Measurements from ENCODE around the gene RBM17.

The RBM17 gene

DNA sequence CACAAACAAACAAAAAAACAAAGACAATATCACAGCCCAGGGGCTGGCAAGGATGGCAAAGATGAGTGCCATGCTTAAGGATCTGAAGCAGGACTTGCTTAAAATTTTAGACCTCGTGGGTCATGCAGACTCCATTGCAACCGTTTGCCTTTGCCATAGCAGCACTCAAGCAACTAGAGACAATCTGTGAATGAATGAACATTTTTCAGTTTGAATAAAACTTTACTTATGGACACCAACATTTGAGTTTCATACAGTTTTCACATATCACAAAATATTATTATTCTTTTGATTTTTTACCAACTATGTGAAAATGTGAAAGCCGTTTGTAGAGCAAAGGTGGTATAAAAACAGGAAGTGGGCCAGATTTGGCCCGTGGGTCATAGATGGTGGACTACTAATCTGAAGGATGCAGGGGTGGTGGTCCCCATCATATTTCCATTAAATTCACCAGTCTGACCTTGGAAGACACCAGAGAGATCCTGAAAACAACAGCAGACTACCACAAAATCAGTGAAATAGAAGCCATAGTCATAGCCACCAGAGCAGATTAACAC lies 8.3 kb upstream of the RBM17 start:
- no peak overlapping the region for H3K4me3 ChIP-seq (ENCODE audit: insufficient read depth, low read depth, low read length)
- no peaks in the 10 kb centered on the region for H3K36me3 ChIP-seq (ENCODE audit: control insufficient read depth, insufficient read depth, low read length)
- H3K27ac ChIP-seq (ENCODE audit: insufficient read depth, low read depth, low read length, poor library complexity, severe bottlenecking), result no peak overlapping the region
- no peaks in the 10 kb centered on the region for H3K9me3 ChIP-seq (ENCODE audit: control insufficient read depth, low read length)
- H3K27me3 ChIP-seq (ENCODE audit: control insufficient read depth, insufficient read depth, low read length, poor library complexity, severe bottlenecking), result no peaks in the 10 kb centered on the region
- H3K4me1 ChIP-seq (ENCODE audit: control insufficient read depth, insufficient read depth, low read length), result peaks cover 3% of the 10 kb centered on the region
- WGBS, 2 experiments, result 93% methylated on average over 4 of the region's 4 CpGs

DNA sequence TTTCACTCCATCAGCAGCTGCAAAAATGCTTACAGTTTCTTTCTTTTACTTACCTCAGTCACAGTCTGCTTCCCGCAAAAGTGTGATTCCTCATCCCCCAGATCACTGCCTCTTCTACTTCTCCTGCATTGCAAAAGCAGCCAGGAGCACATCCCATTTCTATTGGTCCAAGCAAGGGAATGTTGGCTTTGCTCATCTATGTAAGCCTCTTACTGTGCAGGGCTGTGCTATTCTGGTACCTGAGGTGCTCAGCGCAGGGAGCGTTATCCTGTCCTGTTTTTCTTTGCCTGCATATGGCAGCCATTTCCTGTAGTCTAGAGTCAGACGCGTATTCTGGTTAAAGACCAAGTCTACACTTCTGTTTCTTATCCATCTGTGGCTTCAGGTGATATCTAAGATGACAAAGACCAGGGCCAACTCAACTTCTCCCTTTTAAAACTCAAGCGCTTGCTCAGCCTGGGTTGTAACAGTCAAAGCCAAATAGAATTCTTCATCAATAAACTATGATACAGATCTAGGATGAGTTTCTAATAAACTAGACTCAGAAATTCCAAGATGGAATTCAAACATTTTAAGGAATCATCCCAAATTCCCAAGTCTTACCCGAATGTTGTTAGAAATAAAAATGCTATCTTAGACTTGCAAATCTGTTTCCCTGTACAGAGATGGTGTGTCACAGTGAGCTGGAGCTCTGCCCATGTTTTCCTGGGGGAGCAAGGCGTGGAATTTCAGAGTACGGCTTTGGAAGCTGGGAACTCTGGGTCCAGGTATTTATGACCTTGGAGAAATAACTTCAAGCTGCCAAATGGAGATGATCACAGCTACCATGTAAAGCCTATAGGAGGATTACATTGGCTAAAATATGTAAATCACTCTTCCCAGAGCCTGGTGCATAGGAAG lies 6.1 kb upstream of the RBM17 start:
- Histone ChIP-seq H3K4me1 (ENCODE audit: control insufficient read depth, insufficient read depth, low read length) (peaks cover 3% of the 10 kb centered on the region), H3K4me3 (ENCODE audit: insufficient read depth, low read depth, low read length) (no peak overlapping the region), H3K27ac (ENCODE audit: insufficient read depth, low read depth, low read length, poor library complexity, severe bottlenecking) (no peak overlapping the region), H3K27me3 (ENCODE audit: control insufficient read depth, insufficient read depth, low read length, poor library complexity, severe bottlenecking) (no peaks in the 10 kb centered on the region), H3K36me3 (ENCODE audit: control insufficient read depth, insufficient read depth, low read length) (no peaks in the 10 kb centered on the region), H3K9me3 (ENCODE audit: control insufficient read depth, low read length) (no peaks in the 10 kb centered on the region)
- WGBS, 2 experiments, result 96 to 97% methylated on average over 9 of the region's 9 CpGs

DNA sequence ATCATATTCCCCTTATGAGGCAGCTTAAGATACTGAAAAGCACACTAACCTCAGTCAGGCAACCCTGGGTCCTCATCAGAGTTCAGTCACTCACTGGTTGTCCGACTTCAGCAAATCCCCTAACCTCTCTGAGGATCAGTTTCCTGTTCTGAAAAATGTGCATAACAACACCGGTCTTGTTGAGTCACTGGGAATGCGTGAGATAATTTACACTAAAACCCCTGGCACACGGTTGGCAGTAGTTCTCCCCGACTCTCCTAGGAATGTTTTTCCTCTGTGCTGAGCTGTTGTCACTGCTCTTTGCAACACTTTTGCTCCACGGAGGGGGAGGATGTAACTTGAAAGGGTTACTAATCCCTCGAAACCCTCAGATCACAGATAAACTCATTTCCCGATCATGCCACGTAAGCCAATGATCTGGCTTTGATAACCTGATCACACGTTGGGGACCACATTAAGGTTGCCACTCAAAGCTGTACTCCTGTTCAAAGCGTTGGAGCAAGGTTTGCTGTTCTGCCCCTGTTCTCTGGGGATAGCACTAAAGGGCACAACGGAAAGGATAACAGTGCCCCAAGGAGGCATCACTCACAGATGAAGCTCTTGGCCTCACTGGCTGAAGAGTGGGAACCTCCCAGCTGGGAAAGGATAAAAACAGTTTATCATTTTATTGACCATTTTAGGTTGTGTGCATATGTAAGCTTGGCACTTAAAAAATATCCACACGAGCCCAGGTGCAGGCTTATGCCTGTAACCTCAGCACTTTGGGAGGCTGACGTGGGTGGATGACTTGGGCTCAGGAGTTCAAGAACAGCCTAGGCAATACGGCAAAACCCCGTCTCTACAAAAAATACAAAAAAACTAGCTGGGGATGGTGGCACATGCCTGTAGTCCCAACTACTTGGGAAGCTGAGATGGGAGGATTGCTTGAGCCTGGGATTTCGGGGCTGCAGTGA lies 5.0 kb upstream of the RBM17 start:
- Histone ChIP-seq H3K4me1 (ENCODE audit: control insufficient read depth, insufficient read depth, low read length) (peaks cover 3% of the 10 kb centered on the region), H3K4me3 (ENCODE audit: insufficient read depth, low read depth, low read length) (no peak overlapping the region), H3K27ac (ENCODE audit: insufficient read depth, low read depth, low read length, poor library complexity, severe bottlenecking) (no peak overlapping the region), H3K9me3 (ENCODE audit: control insufficient read depth, low read length) (no peaks in the 10 kb centered on the region), H3K36me3 (ENCODE audit: control insufficient read depth, insufficient read depth, low read length) (no peaks in the 10 kb centered on the region), H3K27me3 (ENCODE audit: control insufficient read depth, insufficient read depth, low read length, poor library complexity, severe bottlenecking) (no peaks in the 10 kb centered on the region)
- 61% methylated on average over 17 of the region's 17 CpGs for WGBS, 2 experiments

DNA sequence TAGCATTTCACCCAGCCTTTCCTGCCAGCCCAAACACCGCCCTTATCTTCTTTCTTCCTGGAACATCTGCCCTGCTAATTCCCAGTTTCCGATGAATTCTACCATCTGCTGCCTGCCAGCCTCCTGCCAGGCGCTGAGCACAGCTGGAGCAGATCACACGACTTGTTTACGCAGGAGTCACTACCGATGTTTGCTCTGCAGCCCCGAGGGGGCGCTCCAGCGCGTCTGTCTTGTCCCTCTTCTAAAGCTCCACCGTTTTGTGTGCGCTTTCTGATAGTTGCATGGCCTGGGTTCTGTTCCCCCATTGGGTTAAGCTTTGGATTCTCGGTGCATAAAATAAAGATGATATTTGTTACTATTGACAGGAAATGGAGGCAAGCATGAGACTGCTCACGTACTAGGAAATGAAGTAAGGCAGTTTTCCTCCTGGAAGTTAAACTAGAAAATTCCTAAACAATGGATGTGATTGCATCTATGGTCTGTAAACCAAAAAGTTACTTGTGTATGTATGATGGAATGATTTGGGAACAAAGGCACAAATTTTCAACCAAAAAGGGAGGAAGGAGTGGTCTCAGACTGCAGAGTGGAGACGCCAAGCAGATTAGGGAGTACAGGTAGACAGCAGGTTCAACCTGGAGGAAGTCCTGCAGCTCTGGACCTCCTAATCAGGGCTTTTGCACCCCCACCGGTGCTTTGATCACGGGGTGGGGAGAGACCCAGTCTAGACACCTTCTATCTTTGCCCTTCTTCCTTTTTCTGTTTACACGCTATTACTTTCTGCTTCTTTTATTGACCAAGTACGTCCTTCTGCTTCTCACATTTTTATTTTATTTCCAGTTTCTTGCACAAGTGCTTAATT lies 2.2 kb upstream of the RBM17 start:
- Histone ChIP-seq H3K4me3 (ENCODE audit: insufficient read depth, low read depth, low read length) (no peak overlapping the region), H3K4me1 (ENCODE audit: control insufficient read depth, insufficient read depth, low read length) (peaks cover 15% of the 10 kb centered on the region), H3K27ac (ENCODE audit: insufficient read depth, low read depth, low read length, poor library complexity, severe bottlenecking) (no peak overlapping the region), H3K9me3 (ENCODE audit: control insufficient read depth, low read length) (no peaks in the 10 kb centered on the region), H3K27me3 (ENCODE audit: control insufficient read depth, insufficient read depth, low read length, poor library complexity, severe bottlenecking) (no peaks in the 10 kb centered on the region), H3K36me3 (ENCODE audit: control insufficient read depth, insufficient read depth, low read length) (no peaks in the 10 kb centered on the region)
- whole genome bisulfite sequencing, 2 experiments, result 31% methylated on average over 19 of the region's 19 CpGs

DNA sequence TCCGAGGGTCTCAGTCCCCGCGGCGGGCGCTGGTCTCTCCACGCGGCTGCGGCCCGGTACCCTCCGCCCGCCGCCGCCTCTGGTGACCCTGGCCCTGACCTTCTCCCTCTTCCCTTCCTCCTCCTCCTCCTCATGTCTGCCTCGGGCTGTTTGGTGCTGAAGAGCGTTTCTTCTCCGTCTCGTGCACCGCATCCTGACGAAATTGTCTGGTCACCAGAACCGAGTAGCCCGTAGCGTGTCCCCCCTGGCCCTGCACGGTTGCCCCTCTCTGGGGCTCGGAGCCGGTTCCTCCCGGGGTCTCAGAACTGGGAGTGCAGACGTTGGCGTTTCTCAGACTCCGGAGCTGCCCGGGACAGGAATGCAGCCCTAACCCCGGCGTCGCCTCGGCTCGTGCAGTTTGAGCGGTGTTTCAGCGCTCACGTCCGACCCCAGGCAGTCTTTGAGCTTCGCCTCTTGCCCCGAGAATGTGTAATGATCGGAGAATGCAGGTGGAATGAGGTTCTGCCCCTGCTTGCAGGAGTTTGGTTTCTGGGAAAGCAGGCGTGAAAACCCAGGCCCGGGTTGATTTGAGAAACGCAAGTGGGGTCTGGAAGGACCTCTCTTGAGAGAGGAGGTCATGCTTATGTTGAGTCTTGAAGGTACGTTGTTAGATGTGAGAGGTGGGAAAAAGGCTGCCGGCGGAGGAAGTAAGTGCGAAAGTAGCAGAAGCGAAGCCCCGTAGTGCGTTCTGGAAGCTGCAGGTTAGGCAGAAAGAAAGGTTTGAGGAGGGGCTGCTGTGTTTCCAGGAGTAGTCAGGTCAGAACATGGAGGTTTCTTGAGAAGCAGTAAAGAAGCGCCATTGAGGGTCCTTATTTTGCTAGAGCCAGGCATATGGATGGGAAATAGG lies 743 bp downstream of the RBM17 start:
- 1% methylated on average over 53 of the region's 53 CpGs for WGBS, 2 experiments
- Histone ChIP-seq H3K36me3 (ENCODE audit: control insufficient read depth, insufficient read depth, low read length) (no peaks in the 10 kb centered on the region), H3K4me3 (ENCODE audit: insufficient read depth, low read depth, low read length) (peak overlapping the region; percentile 66), H3K9me3 (ENCODE audit: control insufficient read depth, low read length) (no peaks in the 10 kb centered on the region), H3K27me3 (ENCODE audit: control insufficient read depth, insufficient read depth, low read length, poor library complexity, severe bottlenecking) (no peaks in the 10 kb centered on the region), H3K27ac (ENCODE audit: insufficient read depth, low read depth, low read length, poor library complexity, severe bottlenecking) (peak overlapping the region; percentile 67), H3K4me1 (ENCODE audit: control insufficient read depth, insufficient read depth, low read length) (peaks cover 11% of the 10 kb centered on the region)

DNA sequence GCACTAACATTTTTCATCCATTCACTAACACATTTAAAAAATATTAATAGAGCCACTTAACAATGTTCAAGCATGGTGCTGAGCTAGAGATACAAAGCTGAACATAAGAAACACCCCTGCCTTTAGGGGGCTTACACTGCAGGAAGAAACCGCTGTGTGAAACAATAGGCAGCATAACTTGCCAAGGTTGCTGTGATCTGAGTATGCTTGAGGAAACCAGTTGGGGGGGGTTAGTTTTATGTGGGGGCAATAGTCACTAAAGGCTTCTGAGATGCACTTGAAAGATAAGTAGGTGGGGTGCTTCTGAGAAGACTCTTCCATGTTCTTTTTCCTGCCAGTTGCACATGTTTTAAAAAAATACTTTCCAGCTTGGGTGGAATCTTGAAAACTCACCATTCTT lies 2.8 kb downstream of the RBM17 start:
- H3K27ac ChIP-seq (ENCODE audit: insufficient read depth, low read depth, low read length, poor library complexity, severe bottlenecking), result no peak overlapping the region
- H3K36me3 ChIP-seq (ENCODE audit: control insufficient read depth, insufficient read depth, low read length), result no peaks in the 10 kb centered on the region
- H3K27me3 ChIP-seq (ENCODE audit: control insufficient read depth, insufficient read depth, low read length, poor library complexity, severe bottlenecking), result no peaks in the 10 kb centered on the region
- H3K4me3 ChIP-seq (ENCODE audit: insufficient read depth, low read depth, low read length), result no peak overlapping the region
- WGBS, 2 experiments, result 24 to 33% methylated on average over 1 of the region's 1 CpG
- no peaks in the 10 kb centered on the region for H3K9me3 ChIP-seq (ENCODE audit: control insufficient read depth, low read length)
- peaks cover 11% of the 10 kb centered on the region for H3K4me1 ChIP-seq (ENCODE audit: control insufficient read depth, insufficient read depth, low read length)

DNA sequence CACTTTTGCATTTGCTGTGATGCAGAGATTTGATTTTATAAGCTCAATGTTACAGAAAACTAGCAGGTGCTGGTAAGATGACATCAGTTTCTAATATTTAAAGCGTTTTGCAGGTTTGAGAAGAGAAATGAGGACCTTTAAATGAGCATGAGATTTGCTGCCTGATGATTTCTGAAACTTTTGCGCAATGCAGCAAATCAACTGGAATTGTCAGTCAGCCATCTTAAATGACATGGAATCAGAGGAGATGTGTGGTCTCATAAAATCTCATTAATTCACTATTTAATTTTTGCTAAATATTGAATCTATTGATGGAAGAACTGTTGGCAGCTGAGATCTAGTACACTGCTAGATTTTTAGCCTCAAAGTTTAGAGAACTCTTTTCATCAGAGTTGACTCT lies 3.9 kb downstream of the RBM17 start:
- Histone ChIP-seq H3K9me3 (ENCODE audit: control insufficient read depth, low read length) (no peaks in the 10 kb centered on the region), H3K36me3 (ENCODE audit: control insufficient read depth, insufficient read depth, low read length) (no peaks in the 10 kb centered on the region), H3K4me3 (ENCODE audit: insufficient read depth, low read depth, low read length) (no peak overlapping the region), H3K27ac (ENCODE audit: insufficient read depth, low read depth, low read length, poor library complexity, severe bottlenecking) (no peak overlapping the region), H3K27me3 (ENCODE audit: control insufficient read depth, insufficient read depth, low read length, poor library complexity, severe bottlenecking) (no peaks in the 10 kb centered on the region), H3K4me1 (ENCODE audit: control insufficient read depth, insufficient read depth, low read length) (peaks cover 11% of the 10 kb centered on the region)
- 93 to 96% methylated on average over 2 of the region's 2 CpGs for WGBS, 2 experiments

DNA sequence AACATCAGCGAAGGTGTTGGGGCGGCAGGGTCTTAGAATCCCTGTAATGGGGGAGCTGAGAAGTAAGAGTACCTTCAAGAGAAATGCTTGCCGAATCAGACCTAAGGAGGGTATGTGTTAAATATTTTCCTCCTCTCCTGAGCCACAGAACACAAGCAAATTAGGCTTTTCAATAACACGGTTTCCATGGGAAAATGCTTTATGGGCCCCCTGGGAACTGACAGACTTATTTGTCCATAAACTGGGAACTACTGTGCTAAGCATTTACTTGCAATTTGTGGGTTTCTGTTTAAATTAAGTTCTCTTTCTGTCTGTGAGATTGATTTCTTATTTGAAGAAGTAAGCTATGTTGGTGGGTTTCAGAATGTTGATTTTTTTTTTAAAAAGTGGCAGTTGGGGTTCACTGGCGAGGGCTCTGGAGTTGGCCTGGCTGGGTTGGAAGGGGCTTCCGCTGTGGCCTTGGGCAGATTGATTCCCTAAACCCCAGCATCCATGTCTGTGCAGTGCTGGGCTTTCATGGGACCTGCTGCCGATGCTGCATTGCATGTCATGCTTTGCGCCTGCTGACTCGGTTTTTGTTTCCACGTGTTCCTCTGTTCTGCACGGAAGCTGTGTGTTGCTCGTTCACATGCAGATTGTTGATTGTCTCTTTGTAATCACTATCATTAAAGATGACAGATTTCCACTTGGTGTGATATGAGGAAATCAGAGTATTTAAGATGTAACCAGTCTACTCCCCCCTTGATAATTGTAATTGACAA lies 7.2 kb downstream of the RBM17 start:
- Histone ChIP-seq H3K27me3 (ENCODE audit: control insufficient read depth, insufficient read depth, low read length, poor library complexity, severe bottlenecking) (no peaks in the 10 kb centered on the region), H3K9me3 (ENCODE audit: control insufficient read depth, low read length) (no peaks in the 10 kb centered on the region), H3K4me3 (ENCODE audit: insufficient read depth, low read depth, low read length) (no peak overlapping the region), H3K27ac (ENCODE audit: insufficient read depth, low read depth, low read length, poor library complexity, severe bottlenecking) (no peak overlapping the region), H3K4me1 (ENCODE audit: control insufficient read depth, insufficient read depth, low read length) (peaks cover 6% of the 10 kb centered on the region), H3K36me3 (ENCODE audit: control insufficient read depth, insufficient read depth, low read length) (peaks cover 4% of the 10 kb centered on the region)
- 95% methylated on average over 10 to 12 of the region's 12 CpGs for WGBS, 2 experiments

Data from ectodermal cell (in vitro differentiated cells).